Esophagus squamous epithelium (tissue), 4 donors: ENCODE results near the gene SHQ1.

ENCODE experiments used
- CTCF ChIP-seq, 6 experiments: fragments of 450-650 bp in 4 of 6; fragments of 200-600 bp in 2 of 6; sonication (generic) in 2 of 6; IDR thresholded peaks; one replicate each; pipeline ENCODE4 v1.5.1; 2016 to 2019; ENCODE audit warnings: antibody characterized with exemption in 6 of 6, mild to moderate bottlenecking in 4 of 6, moderate library complexity in 4 of 6
- POLR2A ChIP-seq, 4 donors: fragments of 450-650 bp; IDR thresholded peaks; one replicate each; pipeline ENCODE4 v1.6.1; 2017; ENCODE audit warnings: antibody characterized with exemption in 4 of 4, mild to moderate bottlenecking in 4 of 4, moderate library complexity in 3 of 4

DNA sequence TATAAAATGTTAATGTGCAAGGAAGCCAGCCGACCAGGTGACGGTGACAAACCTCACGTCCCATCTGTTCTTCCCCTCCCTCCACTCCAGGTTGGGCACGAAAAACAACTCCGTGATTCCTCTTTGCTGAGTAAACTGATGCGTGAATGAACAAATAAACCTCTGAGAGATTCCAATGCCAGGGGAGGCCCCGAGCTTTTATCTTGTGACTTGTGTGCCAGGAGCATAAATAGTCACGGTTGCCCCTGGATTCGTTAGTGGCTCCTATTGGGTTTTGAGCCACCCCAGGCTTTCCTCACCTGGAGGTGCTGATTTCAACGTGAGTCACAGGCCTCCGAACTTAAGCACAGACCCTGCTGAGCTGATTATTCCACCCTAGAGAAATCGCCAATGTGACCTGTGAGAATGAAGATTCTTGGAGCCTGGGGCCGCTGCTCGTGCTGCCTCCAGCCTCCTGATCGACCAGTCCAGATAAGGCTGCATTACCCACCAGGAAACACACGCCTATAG is 119.2 kb downstream of the SHQ1 start:
- TF ChIP-seq CTCF (IDR thresholded peaks at IDR 0.05): no peak
- TF ChIP-seq POLR2A (IDR thresholded peaks at IDR 0.05): no peak
